ENCODE results near the gene FAM171A1.
A peak's percentile ranks its signal among the peaks of the same experiment; 100 is the strongest.

FAM171A1 gene

DNA sequence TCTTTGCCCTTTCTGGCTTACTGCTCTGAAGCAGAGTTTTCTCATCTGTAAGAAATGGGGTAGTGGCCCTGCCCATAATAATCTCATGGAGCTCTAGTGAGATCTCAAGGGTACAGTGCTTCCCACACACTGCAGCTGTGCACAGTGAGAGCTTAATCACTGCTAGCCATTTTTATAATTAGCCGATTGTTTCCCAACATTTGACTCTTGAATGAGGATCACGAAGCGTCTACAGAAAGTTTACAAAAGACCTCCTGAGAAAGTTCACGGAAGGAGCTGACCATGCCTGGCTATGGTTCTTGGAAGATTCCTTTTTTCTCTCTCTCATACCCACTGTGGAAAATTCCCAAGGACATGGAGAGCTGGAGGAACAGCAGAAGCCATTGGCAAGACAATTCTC is 70.4 kb downstream of the FAM171A1 start:
- no peak overlapping the region for H3K14ac ChIP-seq (ENCODE audit: low read length in 2 of 2)
- H2BK15ac ChIP-seq (ENCODE audit: low read depth, poor library complexity, severe bottlenecking), result no peak overlapping the region
- H3K27ac ChIP-seq (ENCODE audit: low read length, poor library complexity, severe bottlenecking), result no peak overlapping the region
- H3K18ac ChIP-seq (ENCODE audit: low read depth in 1 of 2, low read length in 2 of 2), result no peak overlapping the region
- peaks cover 0 to 2% of the 10 kb centered on the region in 2 experiments for H3K36me3 ChIP-seq (ENCODE audit: control insufficient read depth in 1 of 2, insufficient read depth in 2 of 2, low read depth in 1 of 2, low read length in 2 of 2)
- H3K9me3 ChIP-seq (ENCODE audit: control insufficient read depth, low read length), result no peaks in the 10 kb centered on the region
- no peak overlapping the region for H2BK12ac ChIP-seq (ENCODE audit: low read length in 2 of 2)
- no peak for DNase-seq
- H3K4me3 ChIP-seq (ENCODE audit: insufficient read depth in 1 of 2, low read depth in 1 of 2, low read length in 2 of 2), result peak overlapping the region in 1 of 2 experiments; percentile 46
- H2BK120ac ChIP-seq (ENCODE audit: low read depth, low read length), result no peak overlapping the region
- H2AFZ ChIP-seq (ENCODE audit: low read depth, low read length), result no peak overlapping the region
- no peak overlapping the region for H3K4me2 ChIP-seq (ENCODE audit: low read length, poor library complexity, severe bottlenecking)
- peak overlapping the region; percentile 42 for H3K9ac ChIP-seq (ENCODE audit: low read length)
- no peak overlapping the region for H3K4ac ChIP-seq (ENCODE audit: low read depth in 1 of 2, low read length in 2 of 2)
- WGBS, result 98% methylated on average over 4 of the region's 4 CpGs
- peak overlapping the region; percentile 24 for H2AK5ac ChIP-seq (ENCODE audit: low read length, severe bottlenecking)
- no peaks in the 10 kb centered on the region for H3K27me3 ChIP-seq (ENCODE audit: control insufficient read depth in 1 of 2, insufficient read depth in 1 of 2, low read length in 2 of 2)
- no peak overlapping the region for H4K8ac ChIP-seq (ENCODE audit: low read length)
- H3K79me1 ChIP-seq (replicated peaks; ENCODE audit: low read length, poor library complexity, severe bottlenecking), result peaks cover 32% of the 10 kb centered on the region
- H3K23ac ChIP-seq (ENCODE audit: low read length in 2 of 2), result no peak overlapping the region
- no peaks in the 10 kb centered on the region for H3K4me1 ChIP-seq (ENCODE audit: control insufficient read depth, insufficient read depth, low read depth, low read length)
- H4K91ac ChIP-seq (ENCODE audit: low read length), result no peak overlapping the region
- no peak overlapping the region for H2BK5ac ChIP-seq (ENCODE audit: low read depth, low read length, poor library complexity, severe bottlenecking)

GRCh38 chr10:15300145-15300544 is 70.9 kb downstream of the FAM171A1 start:
- Histone ChIP-seq H4K8ac (ENCODE audit: low read length) (no peak overlapping the region), H4K91ac (ENCODE audit: low read length) (no peak overlapping the region), H2BK120ac (ENCODE audit: low read depth, low read length) (no peak overlapping the region), H3K14ac (ENCODE audit: low read length in 2 of 2) (no peak overlapping the region), H2BK12ac (ENCODE audit: low read length in 2 of 2) (no peak overlapping the region), H2AFZ (ENCODE audit: low read depth, low read length) (no peak overlapping the region), H2AK5ac (ENCODE audit: low read length, severe bottlenecking) (no peak overlapping the region), H3K27ac (ENCODE audit: low read length, poor library complexity, severe bottlenecking) (no peak overlapping the region), H3K9ac (ENCODE audit: low read length) (peak overlapping the region; percentile 24), H3K18ac (ENCODE audit: low read depth in 1 of 2, low read length in 2 of 2) (no peak overlapping the region), H3K36me3 (ENCODE audit: control insufficient read depth in 1 of 2, insufficient read depth in 2 of 2, low read depth in 1 of 2, low read length in 2 of 2) (peaks cover 0 to 2% of the 10 kb centered on the region in 2 experiments), H3K9me3 (ENCODE audit: control insufficient read depth, low read length) (no peaks in the 10 kb centered on the region), H3K23ac (ENCODE audit: low read length in 2 of 2) (no peak overlapping the region), H2BK15ac (ENCODE audit: low read depth, poor library complexity, severe bottlenecking) (no peak overlapping the region), H3K4me2 (ENCODE audit: low read length, poor library complexity, severe bottlenecking) (no peak overlapping the region), H2BK5ac (ENCODE audit: low read depth, low read length, poor library complexity, severe bottlenecking) (no peak overlapping the region), H3K4me3 (ENCODE audit: insufficient read depth in 1 of 2, low read depth in 1 of 2, low read length in 2 of 2) (peak overlapping the region in 1 of 2 experiments; percentile 42), H3K79me1 (replicated peaks; ENCODE audit: low read length, poor library complexity, severe bottlenecking) (peaks cover 32% of the 10 kb centered on the region), H3K27me3 (ENCODE audit: control insufficient read depth in 1 of 2, insufficient read depth in 1 of 2, low read length in 2 of 2) (no peaks in the 10 kb centered on the region), H3K4me1 (ENCODE audit: control insufficient read depth, insufficient read depth, low read depth, low read length) (no peaks in the 10 kb centered on the region), H3K4ac (ENCODE audit: low read depth in 1 of 2, low read length in 2 of 2) (no peak overlapping the region)
- WGBS, result 100% methylated on average over 2 of the region's 2 CpGs
- no peak for DNase-seq

- Histone ChIP-seq H2BK120ac (ENCODE audit: low read depth, low read length) (no peak overlapping the region), H2BK12ac (ENCODE audit: low read length in 2 of 2) (no peak overlapping the region), H3K9ac (ENCODE audit: low read length) (no peak overlapping the region)
Measured at GRCh38 chr10:15296701-15297100, 74.4 kb downstream of the FAM171A1 start.

DNA sequence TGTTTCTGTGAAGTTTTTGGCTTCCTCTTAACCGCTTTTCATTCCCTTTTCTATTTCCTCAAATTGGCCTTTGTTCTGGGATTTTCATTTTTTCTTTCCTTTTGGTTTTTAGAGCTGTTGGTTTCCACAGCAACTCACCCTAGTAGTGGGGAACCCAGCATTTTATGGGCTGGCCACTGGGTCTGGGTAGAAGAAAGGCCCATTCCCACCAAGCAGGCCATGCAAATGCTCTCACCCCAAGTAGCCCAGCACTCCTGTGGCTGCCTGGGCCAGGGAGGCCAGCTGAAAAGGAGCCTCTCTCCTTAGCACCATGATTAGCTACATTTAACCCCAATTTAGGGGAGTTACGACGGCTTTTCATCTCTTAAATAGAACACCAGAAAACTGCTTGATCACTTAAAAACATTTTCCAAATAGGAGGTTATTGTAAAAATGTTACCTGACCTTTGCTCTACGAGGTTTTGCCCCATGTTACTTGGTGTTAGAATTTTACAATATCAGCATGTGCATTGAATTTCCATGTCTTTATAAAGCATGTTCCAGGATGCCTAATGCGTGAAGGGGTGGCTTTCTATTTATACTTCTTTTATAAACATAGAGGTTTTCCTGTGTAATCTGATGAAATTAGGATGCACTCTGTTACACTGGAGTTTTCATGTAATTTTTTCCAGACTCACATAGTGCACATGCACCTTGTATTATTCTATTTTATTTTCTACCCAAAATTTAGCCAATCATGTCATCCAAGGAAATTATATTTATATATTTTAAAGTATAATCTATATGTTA is 75.4 kb downstream of the FAM171A1 start:
- Histone ChIP-seq H2AFZ (ENCODE audit: low read depth, low read length) (no peak overlapping the region), H3K27ac (ENCODE audit: low read length, poor library complexity, severe bottlenecking) (no peak overlapping the region), H4K91ac (ENCODE audit: low read length) (no peak overlapping the region), H3K23ac (ENCODE audit: low read length in 2 of 2) (no peak overlapping the region), H3K4ac (ENCODE audit: low read depth in 1 of 2, low read length in 2 of 2) (no peak overlapping the region), H2BK120ac (ENCODE audit: low read depth, low read length) (no peak overlapping the region), H3K9me3 (ENCODE audit: control insufficient read depth, low read length) (no peaks in the 10 kb centered on the region), H3K9ac (ENCODE audit: low read length) (no peak overlapping the region), H3K14ac (ENCODE audit: low read length in 2 of 2) (no peak overlapping the region), H2BK5ac (ENCODE audit: low read depth, low read length, poor library complexity, severe bottlenecking) (no peak overlapping the region), H3K4me3 (ENCODE audit: insufficient read depth in 1 of 2, low read depth in 1 of 2, low read length in 2 of 2) (no peak overlapping the region), H3K4me1 (ENCODE audit: control insufficient read depth, insufficient read depth, low read depth, low read length) (peaks cover 5% of the 10 kb centered on the region), H4K8ac (ENCODE audit: low read length) (peak overlapping the region; percentile 52), H3K27me3 (ENCODE audit: control insufficient read depth in 1 of 2, insufficient read depth in 1 of 2, low read length in 2 of 2) (no peaks in the 10 kb centered on the region), H2BK12ac (ENCODE audit: low read length in 2 of 2) (no peak overlapping the region), H3K18ac (ENCODE audit: low read depth in 1 of 2, low read length in 2 of 2) (peak overlapping the region in 1 of 2 experiments; percentile 80), H3K79me1 (replicated peaks; ENCODE audit: low read length, poor library complexity, severe bottlenecking) (peaks cover 25% of the 10 kb centered on the region), H2AK5ac (ENCODE audit: low read length, severe bottlenecking) (no peak overlapping the region), H2BK15ac (ENCODE audit: low read depth, poor library complexity, severe bottlenecking) (no peak overlapping the region), H3K4me2 (ENCODE audit: low read length, poor library complexity, severe bottlenecking) (no peak overlapping the region), H3K36me3 (ENCODE audit: control insufficient read depth in 1 of 2, insufficient read depth in 2 of 2, low read depth in 1 of 2, low read length in 2 of 2) (no peaks in the 10 kb centered on the region)
- no peak for DNase-seq
- WGBS, result 100% methylated on average over 1 of the region's 5 CpGs

More at GRCh38 chr10:15296701-15297100, 74.4 kb downstream of the FAM171A1 start:
- Histone ChIP-seq H3K18ac (ENCODE audit: low read depth in 1 of 2, low read length in 2 of 2) (no peak overlapping the region), H2AFZ (ENCODE audit: low read depth, low read length) (no peak overlapping the region), H4K91ac (ENCODE audit: low read length) (no peak overlapping the region), H3K27me3 (ENCODE audit: control insufficient read depth in 1 of 2, insufficient read depth in 1 of 2, low read length in 2 of 2) (no peaks in the 10 kb centered on the region), H3K4me3 (ENCODE audit: insufficient read depth in 1 of 2, low read depth in 1 of 2, low read length in 2 of 2) (no peak overlapping the region), H2AK5ac (ENCODE audit: low read length, severe bottlenecking) (no peak overlapping the region), H2BK5ac (ENCODE audit: low read depth, low read length, poor library complexity, severe bottlenecking) (no peak overlapping the region), H3K4me1 (ENCODE audit: control insufficient read depth, insufficient read depth, low read depth, low read length) (peaks cover 5% of the 10 kb centered on the region), H3K79me1 (replicated peaks; ENCODE audit: low read length, poor library complexity, severe bottlenecking) (peaks cover 23% of the 10 kb centered on the region), H3K4ac (ENCODE audit: low read depth in 1 of 2, low read length in 2 of 2) (no peak overlapping the region), H3K36me3 (ENCODE audit: control insufficient read depth in 1 of 2, insufficient read depth in 2 of 2, low read depth in 1 of 2, low read length in 2 of 2) (no peaks in the 10 kb centered on the region), H4K8ac (ENCODE audit: low read length) (no peak overlapping the region), H2BK15ac (ENCODE audit: low read depth, poor library complexity, severe bottlenecking) (no peak overlapping the region), H3K23ac (ENCODE audit: low read length in 2 of 2) (no peak overlapping the region), H3K27ac (ENCODE audit: low read length, poor library complexity, severe bottlenecking) (no peak overlapping the region), H3K9me3 (ENCODE audit: control insufficient read depth, low read length) (no peaks in the 10 kb centered on the region), H3K4me2 (ENCODE audit: low read length, poor library complexity, severe bottlenecking) (no peak overlapping the region), H3K14ac (ENCODE audit: low read length in 2 of 2) (no peak overlapping the region)
- DNase-seq, result no peak
- 82% methylated on average over 5 of the region's 6 CpGs for WGBS
